ENCODE results near the gene PRR5.

The PRR5 gene

DNA sequence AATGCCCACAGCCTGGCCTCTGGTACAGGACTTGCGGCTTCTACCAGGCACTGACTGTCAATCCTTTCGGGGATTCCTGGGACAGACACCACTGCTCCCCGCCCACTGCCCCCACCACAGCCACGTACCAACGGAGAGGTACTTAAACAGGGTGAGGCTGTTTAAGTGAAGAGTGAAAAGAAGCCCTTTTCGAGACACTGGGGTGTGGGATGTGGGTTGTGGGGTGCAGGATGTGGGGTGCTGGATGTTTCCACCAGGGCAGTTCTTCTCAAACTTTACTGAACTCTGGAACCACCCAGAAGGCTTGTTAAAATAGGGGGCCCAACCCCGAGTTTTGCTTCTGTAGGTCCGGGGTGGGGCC, 34.2 kb upstream of the PRR5 start:
- H3K9me2 ChIP-seq (replicated peaks; ENCODE audit: control insufficient read depth, low read length), result no peaks in the 10 kb centered on the region
- no peak overlapping the region for H3K4me3 ChIP-seq (ENCODE audit: low read length)
- no peaks in the 10 kb centered on the region for H3F3A ChIP-seq (ENCODE audit: control insufficient read depth, insufficient read depth)
- peaks cover 10% of the 10 kb centered on the region for H3K4me1 ChIP-seq (ENCODE audit: control insufficient read depth, low read length)
- H3K36me3 ChIP-seq (ENCODE audit: control insufficient read depth, low read length), result no peaks in the 10 kb centered on the region
- no peaks in the 10 kb centered on the region for H3K9me3 ChIP-seq (ENCODE audit: control insufficient read depth, insufficient read depth, low read length)
- H4K20me1 ChIP-seq (ENCODE audit: control insufficient read depth, insufficient read depth, low read depth, low read length), result no peaks in the 10 kb centered on the region
- no peaks in the 10 kb centered on the region for H3K27me3 ChIP-seq (ENCODE audit: control insufficient read depth, low read length)
- no peaks in the 10 kb centered on the region for H3K79me2 ChIP-seq (ENCODE audit: control insufficient read depth, low read length)
- no peak for TF ChIP-seq EZH2phosphoT487 (IDR thresholded peaks at IDR 0.05; ENCODE audit: borderline replicate concordance, low read length)
- TF ChIP-seq, protein P1, sequence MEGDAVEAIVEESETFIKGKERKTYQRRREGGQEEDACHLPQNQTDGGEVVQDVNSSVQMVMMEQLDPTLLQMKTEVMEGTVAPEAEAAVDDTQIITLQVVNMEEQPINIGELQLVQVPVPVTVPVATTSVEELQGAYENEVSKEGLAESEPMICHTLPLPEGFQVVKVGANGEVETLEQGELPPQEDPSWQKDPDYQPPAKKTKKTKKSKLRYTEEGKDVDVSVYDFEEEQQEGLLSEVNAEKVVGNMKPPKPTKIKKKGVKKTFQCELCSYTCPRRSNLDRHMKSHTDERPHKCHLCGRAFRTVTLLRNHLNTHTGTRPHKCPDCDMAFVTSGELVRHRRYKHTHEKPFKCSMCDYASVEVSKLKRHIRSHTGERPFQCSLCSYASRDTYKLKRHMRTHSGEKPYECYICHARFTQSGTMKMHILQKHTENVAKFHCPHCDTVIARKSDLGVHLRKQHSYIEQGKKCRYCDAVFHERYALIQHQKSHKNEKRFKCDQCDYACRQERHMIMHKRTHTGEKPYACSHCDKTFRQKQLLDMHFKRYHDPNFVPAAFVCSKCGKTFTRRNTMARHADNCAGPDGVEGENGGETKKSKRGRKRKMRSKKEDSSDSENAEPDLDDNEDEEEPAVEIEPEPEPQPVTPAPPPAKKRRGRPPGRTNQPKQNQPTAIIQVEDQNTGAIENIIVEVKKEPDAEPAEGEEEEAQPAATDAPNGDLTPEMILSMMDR (IDR thresholded peaks at IDR 0.05; ENCODE audit: low read depth, low read length, poor library complexity, severe bottlenecking), result no peak
- no peak overlapping the region for H3K27ac ChIP-seq (ENCODE audit: low read depth, low read length)
- H3K4me2 ChIP-seq (ENCODE audit: low read length), result no peak overlapping the region

DNA sequence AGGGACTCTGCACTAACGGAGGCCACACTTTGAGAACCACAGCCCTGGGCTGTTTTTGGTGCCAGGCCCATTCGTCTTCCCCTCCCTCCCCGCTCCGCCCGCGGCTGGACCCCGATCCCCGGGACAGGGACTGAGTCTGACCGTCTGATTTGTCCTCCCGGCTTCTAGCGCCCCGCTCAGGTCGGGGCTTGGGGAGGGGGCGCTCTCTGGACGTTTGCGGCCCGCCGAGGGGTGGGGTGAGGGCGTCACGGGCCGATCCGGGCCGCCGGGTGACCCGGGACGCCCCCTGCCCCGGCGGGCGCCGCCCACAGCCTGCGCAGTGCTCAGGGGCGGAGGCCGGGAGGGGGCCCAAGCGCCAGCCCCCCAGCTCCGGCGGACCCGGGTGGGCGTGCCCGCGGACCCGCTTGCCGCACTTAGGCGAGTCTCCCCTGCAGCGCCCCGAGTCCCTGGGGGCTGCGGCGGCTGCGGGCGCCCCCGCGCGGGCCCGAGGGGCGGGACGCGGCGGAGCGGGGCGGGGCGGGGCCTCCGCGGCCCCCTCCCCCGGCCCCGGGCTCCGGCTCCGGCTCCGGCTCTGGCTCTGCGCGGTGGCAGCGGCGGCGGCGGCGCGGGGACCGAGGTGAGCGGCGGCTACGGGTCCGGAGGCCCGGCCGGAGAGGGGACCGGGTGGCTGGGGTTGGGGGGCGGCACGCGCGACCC, 33.7 kb upstream of the PRR5 start:
- Histone ChIP-seq H3K36me3 (ENCODE audit: control insufficient read depth, low read length) (no peaks in the 10 kb centered on the region), H3K4me3 (ENCODE audit: low read length) (no peak overlapping the region), H3K9me2 (replicated peaks; ENCODE audit: control insufficient read depth, low read length) (no peaks in the 10 kb centered on the region), H3K4me2 (ENCODE audit: low read length) (no peak overlapping the region), H3F3A (ENCODE audit: control insufficient read depth, insufficient read depth) (no peaks in the 10 kb centered on the region), H3K4me1 (ENCODE audit: control insufficient read depth, low read length) (peaks cover 10% of the 10 kb centered on the region), H3K79me2 (ENCODE audit: control insufficient read depth, low read length) (no peaks in the 10 kb centered on the region), H4K20me1 (ENCODE audit: control insufficient read depth, insufficient read depth, low read depth, low read length) (no peaks in the 10 kb centered on the region), H3K9me3 (ENCODE audit: control insufficient read depth, insufficient read depth, low read length) (no peaks in the 10 kb centered on the region), H3K27me3 (ENCODE audit: control insufficient read depth, low read length) (no peaks in the 10 kb centered on the region), H3K27ac (ENCODE audit: low read depth, low read length) (no peak overlapping the region)
- TF ChIP-seq, protein P1 (IDR thresholded peaks at IDR 0.05; ENCODE audit: low read depth, low read length, poor library complexity, severe bottlenecking), result no peak
- no peak for TF ChIP-seq EZH2phosphoT487 (IDR thresholded peaks at IDR 0.05; ENCODE audit: borderline replicate concordance, low read length)

DNA sequence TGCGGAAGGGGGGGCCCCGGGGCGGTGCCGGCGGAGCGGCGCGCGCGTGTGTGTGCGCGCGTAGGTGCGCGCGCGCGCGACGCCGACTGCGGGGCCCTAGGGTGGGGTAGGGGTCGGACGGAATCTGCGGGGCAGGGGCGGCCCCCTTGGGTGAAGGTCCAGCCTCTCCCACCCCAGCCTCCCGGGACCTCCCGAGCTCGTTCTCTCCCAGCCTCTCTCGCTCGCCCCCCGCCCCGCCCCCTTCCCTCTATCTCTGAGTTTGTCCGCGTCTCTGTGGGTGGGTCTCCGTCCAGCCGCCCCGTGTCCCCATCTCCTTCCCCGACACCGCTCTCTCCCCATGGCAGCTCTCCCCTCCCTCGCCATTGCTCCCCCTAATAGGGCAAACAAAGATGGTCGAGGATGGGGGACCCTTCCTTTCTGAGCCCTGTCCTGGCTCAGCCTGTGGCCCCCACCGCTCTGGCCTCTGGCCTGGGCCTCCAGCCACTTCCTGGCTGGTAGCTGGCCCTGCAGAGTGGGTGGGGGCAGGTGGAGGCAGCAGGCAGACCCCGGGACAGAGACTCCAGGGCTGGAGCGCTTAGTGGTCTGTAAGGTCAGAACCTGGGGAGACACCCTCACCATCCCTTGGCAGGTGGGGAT, 33.0 kb upstream of the PRR5 start:
- Histone ChIP-seq H4K20me1 (ENCODE audit: control insufficient read depth, insufficient read depth, low read depth, low read length) (no peaks in the 10 kb centered on the region), H3K4me3 (ENCODE audit: low read length) (no peak overlapping the region), H3K9me2 (replicated peaks; ENCODE audit: control insufficient read depth, low read length) (no peaks in the 10 kb centered on the region), H3K27me3 (ENCODE audit: control insufficient read depth, low read length) (no peaks in the 10 kb centered on the region), H3K4me1 (ENCODE audit: control insufficient read depth, low read length) (peaks cover 6% of the 10 kb centered on the region), H3K9me3 (ENCODE audit: control insufficient read depth, insufficient read depth, low read length) (no peaks in the 10 kb centered on the region), H3K36me3 (ENCODE audit: control insufficient read depth, low read length) (no peaks in the 10 kb centered on the region), H3K27ac (ENCODE audit: low read depth, low read length) (no peak overlapping the region), H3K79me2 (ENCODE audit: control insufficient read depth, low read length) (no peaks in the 10 kb centered on the region), H3F3A (ENCODE audit: control insufficient read depth, insufficient read depth) (no peaks in the 10 kb centered on the region), H3K4me2 (ENCODE audit: low read length) (no peak overlapping the region)
- TF ChIP-seq, protein P1 (IDR thresholded peaks at IDR 0.05; ENCODE audit: low read depth, low read length, poor library complexity, severe bottlenecking), result no peak
- no peak for TF ChIP-seq EZH2phosphoT487 (IDR thresholded peaks at IDR 0.05; ENCODE audit: borderline replicate concordance, low read length)

Measured in DOHH2 (cell line).